Measurements from ENCODE around the gene DNAH3. TPM values are rescaled to one million over a fixed set of nuclear protein-coding genes. Genes with fewer than 3 reads are reported as not detected.

DNAH3 gene
- total RNA-seq, 1 experiment from 2014 or later: 0.57 TPM

- ChIA-PET CTCF (no interaction called here), POLR2A (no interaction called here)
- H3K4me1 Mint-ChIP-seq: peaks cover 26% of the 10 kb centered on the region
- H3K27ac Mint-ChIP-seq: no peak overlapping the region
- no peak overlapping the region for H3K4me3 Mint-ChIP-seq
- no peaks in the 10 kb centered on the region for H3K9me3 Mint-ChIP-seq
- H3K36me3 Mint-ChIP-seq: peaks cover 10% of the 10 kb centered on the region; the same call in 1 of the 2 replicates
- DNase-seq (ENCODE audit: low spot score) (no peak), ATAC-seq (no peak)
- TF ChIP-seq CBFB (CRISPR knock-in tag; IDR thresholded peaks at IDR 0.05; ENCODE audit: low read depth) (no peak), ZNF121 (CRISPR knock-in tag; IDR thresholded peaks at IDR 0.05) (no peak), FOXP1 (CRISPR knock-in tag; IDR thresholded peaks at IDR 0.05; ENCODE audit: borderline replicate concordance) (no peak), RELA (CRISPR knock-in tag; IDR thresholded peaks at IDR 0.05; ENCODE audit: borderline replicate concordance) (no peak), USF2 (CRISPR knock-in tag; IDR thresholded peaks at IDR 0.05) (no peak), ZNF532 (CRISPR knock-in tag; IDR thresholded peaks at IDR 0.05; ENCODE audit: borderline replicate concordance) (no peak), E2F1 (CRISPR knock-in tag; IDR thresholded peaks at IDR 0.05) (no peak), ZNF232 (CRISPR knock-in tag; IDR thresholded peaks at IDR 0.05) (no peak), SMAD3 (CRISPR knock-in tag; IDR thresholded peaks at IDR 0.05; ENCODE audit: borderline replicate concordance) (no peak), JUN (CRISPR knock-in tag; IDR thresholded peaks at IDR 0.05) (no peak), TP53 (CRISPR knock-in tag; IDR thresholded peaks at IDR 0.05) (no peak)
- TF ChIP-seq, protein P1, sequence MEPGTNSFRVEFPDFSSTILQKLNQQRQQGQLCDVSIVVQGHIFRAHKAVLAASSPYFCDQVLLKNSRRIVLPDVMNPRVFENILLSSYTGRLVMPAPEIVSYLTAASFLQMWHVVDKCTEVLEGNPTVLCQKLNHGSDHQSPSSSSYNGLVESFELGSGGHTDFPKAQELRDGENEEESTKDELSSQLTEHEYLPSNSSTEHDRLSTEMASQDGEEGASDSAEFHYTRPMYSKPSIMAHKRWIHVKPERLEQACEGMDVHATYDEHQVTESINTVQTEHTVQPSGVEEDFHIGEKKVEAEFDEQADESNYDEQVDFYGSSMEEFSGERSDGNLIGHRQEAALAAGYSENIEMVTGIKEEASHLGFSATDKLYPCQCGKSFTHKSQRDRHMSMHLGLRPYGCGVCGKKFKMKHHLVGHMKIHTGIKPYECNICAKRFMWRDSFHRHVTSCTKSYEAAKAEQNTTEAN (CRISPR knock-in tag; IDR thresholded peaks at IDR 0.05): no peak
- TF ChIP-seq, protein P2, sequence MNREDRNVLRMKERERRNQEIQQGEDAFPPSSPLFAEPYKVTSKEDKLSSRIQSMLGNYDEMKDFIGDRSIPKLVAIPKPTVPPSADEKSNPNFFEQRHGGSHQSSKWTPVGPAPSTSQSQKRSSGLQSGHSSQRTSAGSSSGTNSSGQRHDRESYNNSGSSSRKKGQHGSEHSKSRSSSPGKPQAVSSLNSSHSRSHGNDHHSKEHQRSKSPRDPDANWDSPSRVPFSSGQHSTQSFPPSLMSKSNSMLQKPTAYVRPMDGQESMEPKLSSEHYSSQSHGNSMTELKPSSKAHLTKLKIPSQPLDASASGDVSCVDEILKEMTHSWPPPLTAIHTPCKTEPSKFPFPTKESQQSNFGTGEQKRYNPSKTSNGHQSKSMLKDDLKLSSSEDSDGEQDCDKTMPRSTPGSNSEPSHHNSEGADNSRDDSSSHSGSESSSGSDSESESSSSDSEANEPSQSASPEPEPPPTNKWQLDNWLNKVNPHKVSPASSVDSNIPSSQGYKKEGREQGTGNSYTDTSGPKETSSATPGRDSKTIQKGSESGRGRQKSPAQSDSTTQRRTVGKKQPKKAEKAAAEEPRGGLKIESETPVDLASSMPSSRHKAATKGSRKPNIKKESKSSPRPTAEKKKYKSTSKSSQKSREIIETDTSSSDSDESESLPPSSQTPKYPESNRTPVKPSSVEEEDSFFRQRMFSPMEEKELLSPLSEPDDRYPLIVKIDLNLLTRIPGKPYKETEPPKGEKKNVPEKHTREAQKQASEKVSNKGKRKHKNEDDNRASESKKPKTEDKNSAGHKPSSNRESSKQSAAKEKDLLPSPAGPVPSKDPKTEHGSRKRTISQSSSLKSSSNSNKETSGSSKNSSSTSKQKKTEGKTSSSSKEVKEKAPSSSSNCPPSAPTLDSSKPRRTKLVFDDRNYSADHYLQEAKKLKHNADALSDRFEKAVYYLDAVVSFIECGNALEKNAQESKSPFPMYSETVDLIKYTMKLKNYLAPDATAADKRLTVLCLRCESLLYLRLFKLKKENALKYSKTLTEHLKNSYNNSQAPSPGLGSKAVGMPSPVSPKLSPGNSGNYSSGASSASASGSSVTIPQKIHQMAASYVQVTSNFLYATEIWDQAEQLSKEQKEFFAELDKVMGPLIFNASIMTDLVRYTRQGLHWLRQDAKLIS (CRISPR knock-in tag; IDR thresholded peaks at IDR 0.05; ENCODE audit: borderline replicate concordance): no peak
- TF ChIP-seq, protein P3, sequence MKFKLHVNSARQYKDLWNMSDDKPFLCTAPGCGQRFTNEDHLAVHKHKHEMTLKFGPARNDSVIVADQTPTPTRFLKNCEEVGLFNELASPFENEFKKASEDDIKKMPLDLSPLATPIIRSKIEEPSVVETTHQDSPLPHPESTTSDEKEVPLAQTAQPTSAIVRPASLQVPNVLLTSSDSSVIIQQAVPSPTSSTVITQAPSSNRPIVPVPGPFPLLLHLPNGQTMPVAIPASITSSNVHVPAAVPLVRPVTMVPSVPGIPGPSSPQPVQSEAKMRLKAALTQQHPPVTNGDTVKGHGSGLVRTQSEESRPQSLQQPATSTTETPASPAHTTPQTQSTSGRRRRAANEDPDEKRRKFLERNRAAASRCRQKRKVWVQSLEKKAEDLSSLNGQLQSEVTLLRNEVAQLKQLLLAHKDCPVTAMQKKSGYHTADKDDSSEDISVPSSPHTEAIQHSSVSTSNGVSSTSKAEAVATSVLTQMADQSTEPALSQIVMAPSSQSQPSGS (CRISPR knock-in tag; IDR thresholded peaks at IDR 0.05; ENCODE audit: borderline replicate concordance, low read depth): no peak
- H3K27me3 Mint-ChIP-seq (ENCODE audit: low read depth): no peaks in the 10 kb centered on the region
Observed at GRCh38 chr16:20886320-20886719, 264.3 kb downstream of the DNAH3 start.
